GM21723 (cell line): ENCODE data around the gene DAPK2.
"Not testable (repeated sequence)": the region's sequence is repeated elsewhere in the genome, so short reads cannot be mapped to it uniquely, and the experiment has no call there.

Experiments
- ATAC-seq: cut with Tn5 transposase; IDR thresholded peaks from one replicate; pipeline ENCODE4 v1.9.1; 2021; ENCODE audit warnings: mild to moderate bottlenecking, moderate library complexity; ENCODE audit not compliant: unreplicated experiment

The DAPK2 gene

GRCh38 chr15:63901912-63902670, 144.2 kb downstream of the DAPK2 start:
- no peak for ATAC-seq

- no peak for ATAC-seq
Measured at GRCh38 chr15:63900306-63900705, 146.0 kb downstream of the DAPK2 start.

- not testable (repeated sequence) for ATAC-seq
Measured at GRCh38 chr15:63899606-63900005, 146.7 kb downstream of the DAPK2 start.

GRCh38 chr15:63899193-63899592, 147.1 kb downstream of the DAPK2 start:
- ATAC-seq = no peak

GRCh38 chr15:63896336-63897115, 149.8 kb downstream of the DAPK2 start:
- ATAC-seq = peak; percentile 78

GRCh38 chr15:63895787-63896218, 150.5 kb downstream of the DAPK2 start:
- no peak for ATAC-seq

GRCh38 chr15:63895194-63895593, 151.1 kb downstream of the DAPK2 start:
- no peak for ATAC-seq

- no peak for ATAC-seq
Measured at GRCh38 chr15:63894662-63894949, 151.7 kb downstream of the DAPK2 start.

GRCh38 chr15:63893866-63894661, 152.2 kb downstream of the DAPK2 start:
- no peak for ATAC-seq

- ATAC-seq = peak; percentile 40
Measured at GRCh38 chr15:63892794-63893441, 153.4 kb downstream of the DAPK2 start.

GRCh38 chr15:63891768-63892133, 154.5 kb downstream of the DAPK2 start:
- ATAC-seq = no peak

- ATAC-seq = no peak
Measured at GRCh38 chr15:63891079-63891767, 155.1 kb downstream of the DAPK2 start.

GRCh38 chr15:63890617-63891016, 155.7 kb downstream of the DAPK2 start:
- no peak for ATAC-seq

- no peak for ATAC-seq
Measured at GRCh38 chr15:63889831-63890230, 156.5 kb downstream of the DAPK2 start.

GRCh38 chr15:63888823-63889222, 157.5 kb downstream of the DAPK2 start:
- ATAC-seq = no peak

- ATAC-seq = no peak
Measured at GRCh38 chr15:63888146-63888545, 158.1 kb downstream of the DAPK2 start.

GRCh38 chr15:63887630-63888029, 158.7 kb downstream of the DAPK2 start:
- no peak for ATAC-seq

GRCh38 chr15:63884953-63885352, 161.3 kb downstream of the DAPK2 start:
- no peak for ATAC-seq

GRCh38 chr15:63881431-63881830, 164.9 kb downstream of the DAPK2 start:
- ATAC-seq = no peak

GRCh38 chr15:63880744-63881143, 165.5 kb downstream of the DAPK2 start:
- no peak for ATAC-seq

- ATAC-seq = no peak
Measured at GRCh38 chr15:63879995-63880394, 166.3 kb downstream of the DAPK2 start.
